NCI-H2081 treated with DMSO at 0.1 percent for 48 hours (cell line): ENCODE data around the gene CTF1.

Source experiments
- DNase-seq: peaks from one replicate; lab custom pipeline; 2025; lab: John Stamatoyannopoulos, UW

Gene CTF1

GRCh38 chr16:30910427-30911029 lies 14.1 kb downstream of the CTF1 start:
- no peak for DNase-seq

- DNase-seq: no peak
These were observed 16.5 kb downstream of the CTF1 start for GRCh38 chr16:30912794-30913412.

GRCh38 chr16:30914830-30915229 lies 18.4 kb downstream of the CTF1 start:
- DNase-seq: no peak

GRCh38 chr16:30918614-30919013 lies 22.2 kb downstream of the CTF1 start:
- DNase-seq: no peak

- no peak for DNase-seq
These were observed 24.5 kb downstream of the CTF1 start for GRCh38 chr16:30920891-30921290.

GRCh38 chr16:30921459-30921747 lies 25.0 kb downstream of the CTF1 start:
- no peak for DNase-seq

GRCh38 chr16:30921748-30922419 lies 25.5 kb downstream of the CTF1 start:
- DNase-seq: no peak

- peak; percentile 96 for DNase-seq
These were observed 26.1 kb downstream of the CTF1 start for GRCh38 chr16:30922420-30922959.

GRCh38 chr16:30922960-30923535 lies 26.6 kb downstream of the CTF1 start:
- peak; percentile 90 for DNase-seq

- no peak for DNase-seq
These were observed 27.2 kb downstream of the CTF1 start, which contains the start of gene FBXL19 for GRCh38 chr16:30923554-30924075. Gene FBXL19 (plus strand): TSS chr16:30923572. CDS start chr16:30925755, 2,183 bp downstream.

- no peak for DNase-seq
These were observed 27.9 kb downstream of the CTF1 start for GRCh38 chr16:30924076-30924912.

GRCh38 chr16:30924913-30925631 lies 28.7 kb downstream of the CTF1 start:
- DNase-seq: no peak

- DNase-seq: no peak
These were observed 29.2 kb downstream of the CTF1 start for GRCh38 chr16:30925632-30925987.

- no peak for DNase-seq
These were observed 29.8 kb downstream of the CTF1 start for GRCh38 chr16:30925995-30926811.

GRCh38 chr16:30926937-30927788 lies 30.7 kb downstream of the CTF1 start:
- DNase-seq: no peak

GRCh38 chr16:30927789-30928378 lies 31.5 kb downstream of the CTF1 start:
- DNase-seq: peak; percentile 77

GRCh38 chr16:30928390-30928789 lies 32.0 kb downstream of the CTF1 start:
- DNase-seq: no peak

GRCh38 chr16:30929167-30929566 lies 32.8 kb downstream of the CTF1 start:
- no peak for DNase-seq

- DNase-seq: no peak
These were observed 33.8 kb downstream of the CTF1 start for GRCh38 chr16:30930160-30930571.
